Subcutaneous adipose tissue (tissue), 4 donors: ENCODE measurements around the gene KRT33B. TPM values are rescaled to one million over a fixed set of nuclear protein-coding genes. Genes with fewer than 3 reads are reported as not detected.

ENCODE experiments used
- total RNA-seq, 4 donors: library from RNA; depleted of rRNA; stranded (reverse); fragments of >200 nt; gene quantifications; one replicate each; pipeline ENCODE4 v1.1.0, GENCODE V29; 2016
- TF ChIP-seq, protein P1 (sequence below): fragments of 450-650 bp; IDR thresholded peaks from one replicate; pipeline ENCODE4 v1.5.1; 2016; ENCODE audit warnings: low read depth, mild to moderate bottlenecking, control low read depth, antibody characterized with exemption, moderate library complexity

Gene KRT33B
- total RNA-seq, 4 donors from 2014 or later, result not detected

DNA sequence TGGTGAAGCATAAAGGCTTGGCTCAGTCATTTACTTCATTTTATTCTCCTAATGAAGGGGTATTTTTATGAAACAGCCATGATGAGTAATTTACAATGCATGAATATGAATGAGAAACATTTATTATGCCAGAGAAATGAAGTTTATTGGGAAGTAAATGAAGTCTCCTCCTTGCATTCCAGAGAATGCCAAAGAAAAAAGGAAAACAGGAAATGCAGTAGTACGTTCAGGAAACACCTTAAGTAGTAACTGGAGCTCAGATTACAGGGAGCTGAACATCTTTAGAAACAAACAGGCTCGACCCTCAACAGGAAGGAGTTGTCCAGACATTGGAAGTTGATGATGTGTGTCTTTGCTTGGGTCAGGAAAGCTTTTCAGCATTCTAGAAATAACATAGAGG is 7.9 kb upstream of the KRT33B start:
- TF ChIP-seq, protein P1, sequence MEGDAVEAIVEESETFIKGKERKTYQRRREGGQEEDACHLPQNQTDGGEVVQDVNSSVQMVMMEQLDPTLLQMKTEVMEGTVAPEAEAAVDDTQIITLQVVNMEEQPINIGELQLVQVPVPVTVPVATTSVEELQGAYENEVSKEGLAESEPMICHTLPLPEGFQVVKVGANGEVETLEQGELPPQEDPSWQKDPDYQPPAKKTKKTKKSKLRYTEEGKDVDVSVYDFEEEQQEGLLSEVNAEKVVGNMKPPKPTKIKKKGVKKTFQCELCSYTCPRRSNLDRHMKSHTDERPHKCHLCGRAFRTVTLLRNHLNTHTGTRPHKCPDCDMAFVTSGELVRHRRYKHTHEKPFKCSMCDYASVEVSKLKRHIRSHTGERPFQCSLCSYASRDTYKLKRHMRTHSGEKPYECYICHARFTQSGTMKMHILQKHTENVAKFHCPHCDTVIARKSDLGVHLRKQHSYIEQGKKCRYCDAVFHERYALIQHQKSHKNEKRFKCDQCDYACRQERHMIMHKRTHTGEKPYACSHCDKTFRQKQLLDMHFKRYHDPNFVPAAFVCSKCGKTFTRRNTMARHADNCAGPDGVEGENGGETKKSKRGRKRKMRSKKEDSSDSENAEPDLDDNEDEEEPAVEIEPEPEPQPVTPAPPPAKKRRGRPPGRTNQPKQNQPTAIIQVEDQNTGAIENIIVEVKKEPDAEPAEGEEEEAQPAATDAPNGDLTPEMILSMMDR, result no peak

GRCh38 chr17:41369023-41369422 is 590 bp downstream of the KRT33B start:
- TF ChIP-seq, protein P1, result no peak

DNA sequence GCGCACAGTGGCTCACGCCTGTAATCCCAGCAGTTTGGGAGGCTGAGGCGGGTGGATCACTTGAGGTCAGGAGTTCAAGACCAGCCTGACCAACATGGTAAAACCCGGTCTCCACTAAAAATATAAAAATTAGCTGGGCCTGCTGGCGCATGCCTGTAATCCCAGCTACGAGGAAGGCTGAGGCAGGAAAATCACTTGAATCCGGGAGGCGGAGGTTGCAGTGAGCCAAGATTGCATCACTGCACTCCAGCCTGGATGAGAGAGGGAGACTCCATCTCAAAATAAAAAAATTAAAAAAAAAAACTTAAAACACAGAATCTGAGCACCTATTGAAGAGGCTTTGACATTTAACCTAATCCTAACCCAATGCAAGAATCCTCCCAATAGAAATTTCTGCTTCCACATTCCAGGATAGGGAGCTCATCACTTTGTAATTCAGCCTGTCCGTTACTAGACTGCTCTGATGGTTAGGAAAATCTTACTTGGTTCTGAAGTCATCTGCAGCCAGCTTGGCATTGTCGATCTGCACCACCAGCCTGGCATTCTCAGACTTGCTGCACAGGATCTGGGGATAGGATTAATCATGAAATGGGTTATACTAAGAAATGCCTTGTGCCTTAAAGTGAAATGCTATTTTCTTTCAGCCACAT is 2.1 kb downstream of the KRT33B start:
- TF ChIP-seq, protein P1, result no peak

- TF ChIP-seq, protein P1, result no peak
Observed at GRCh38 chr17:41366070-41366469, 3.5 kb downstream of the KRT33B start.

DNA sequence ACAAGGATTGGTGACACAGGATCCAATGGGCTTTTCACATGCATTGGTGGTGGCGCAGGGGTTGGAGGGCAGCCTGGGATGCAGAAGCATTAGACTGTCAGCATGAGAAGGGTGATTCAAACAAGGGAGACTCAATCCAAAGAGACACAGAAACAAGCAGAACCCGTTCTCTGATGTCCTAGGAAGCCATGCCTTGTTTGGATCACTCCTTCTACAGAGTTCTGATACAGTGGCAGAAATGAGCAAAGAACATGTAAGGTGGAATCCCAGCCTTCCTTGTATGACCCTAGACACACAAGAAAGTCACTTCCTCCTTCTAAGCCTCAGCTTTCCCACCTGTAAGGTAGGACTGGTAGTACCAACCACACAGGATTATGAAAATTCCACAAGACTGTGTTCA is 5.7 kb downstream of the KRT33B start:
- TF ChIP-seq, protein P1, result no peak

- TF ChIP-seq, protein P1, result no peak
Observed at GRCh38 chr17:41360296-41360995, 9.2 kb downstream of the KRT33B start.

- TF ChIP-seq, protein P1, result no peak
Observed at GRCh38 chr17:41354536-41354935, 15.1 kb downstream of the KRT33B start.
